ENCODE results near the gene CHST3.

The CHST3 gene

GRCh38 chr10:71995887-71996575, 31.8 kb downstream of the CHST3 start:
- DNase-seq: no peak

- no peak for DNase-seq
Measured at GRCh38 chr10:71996592-71997371, 32.6 kb downstream of the CHST3 start.

DNA sequence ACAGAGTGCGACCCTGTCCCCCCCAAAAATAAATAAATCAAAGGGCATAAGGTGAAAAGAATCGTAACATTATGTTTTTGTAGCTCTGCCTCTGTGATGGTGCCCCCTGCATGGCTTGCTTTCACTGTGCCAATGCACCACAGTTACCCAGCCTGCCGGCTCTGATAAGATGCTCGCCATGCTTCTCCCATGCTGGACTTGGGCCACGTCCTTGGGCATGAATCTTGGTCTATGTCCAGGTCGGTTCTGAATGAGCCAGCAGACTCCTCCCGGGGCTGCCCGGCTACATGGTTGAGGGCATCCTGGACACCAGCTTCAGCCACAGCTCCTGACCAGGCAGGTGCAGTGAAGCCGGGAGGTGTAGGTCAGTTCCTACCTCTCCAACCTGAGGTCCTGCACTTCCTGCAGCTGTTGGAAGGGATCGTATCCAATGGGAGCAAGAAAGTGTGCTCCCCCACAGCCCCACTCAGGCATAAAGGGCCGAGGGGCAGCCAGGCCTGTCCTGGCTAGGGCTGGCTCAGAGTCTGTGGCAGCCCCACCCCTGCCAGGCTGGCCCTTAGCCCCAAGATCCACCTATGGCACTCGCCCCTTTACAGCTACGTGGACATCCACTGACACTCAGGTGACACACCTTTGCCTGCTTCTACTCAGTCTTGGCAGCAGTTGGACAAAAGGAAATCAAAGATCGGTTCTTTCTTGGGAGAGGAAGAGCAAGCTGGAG, 34.1 kb downstream of the CHST3 start:
- no peak for DNase-seq

- DNase-seq: peak; percentile 91
Measured at GRCh38 chr10:71998840-71999194, 34.6 kb downstream of the CHST3 start.

DNA sequence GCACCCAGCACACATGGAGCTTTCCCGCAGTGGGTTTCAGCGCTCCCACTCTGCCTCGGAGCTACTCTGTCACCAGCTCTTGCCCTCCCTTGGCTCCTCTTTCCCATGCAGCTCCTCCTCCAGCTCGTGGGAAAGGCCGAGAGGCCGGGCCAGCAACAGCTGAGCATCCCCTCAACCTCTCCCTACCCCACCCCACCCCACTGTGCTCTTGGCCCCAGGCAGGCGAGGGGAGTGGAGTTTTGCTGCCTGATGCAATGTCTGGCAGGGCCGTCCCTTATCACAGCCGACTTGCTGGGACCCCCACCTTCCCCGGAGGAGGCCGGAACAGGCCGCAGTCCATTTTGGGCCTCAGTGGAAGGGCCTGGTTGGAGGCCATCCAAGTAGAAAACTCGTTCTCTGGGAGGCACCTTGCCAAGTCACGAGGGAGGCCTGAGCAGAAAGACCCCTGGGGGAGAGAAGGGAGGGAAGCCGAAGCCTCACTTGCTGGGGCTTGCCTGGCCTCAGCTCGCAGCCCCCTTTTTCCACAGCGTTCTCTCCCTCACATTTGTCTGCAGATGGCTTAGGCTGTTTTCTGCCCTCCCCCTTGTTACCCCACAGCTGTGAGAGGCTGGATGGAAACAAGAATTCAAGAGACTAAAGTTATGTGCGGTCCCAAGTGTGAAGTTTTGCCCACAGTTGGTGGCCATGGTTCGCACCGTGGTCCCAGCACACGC, 35.3 kb downstream of the CHST3 start:
- DNase-seq: peak; percentile 72

DNA sequence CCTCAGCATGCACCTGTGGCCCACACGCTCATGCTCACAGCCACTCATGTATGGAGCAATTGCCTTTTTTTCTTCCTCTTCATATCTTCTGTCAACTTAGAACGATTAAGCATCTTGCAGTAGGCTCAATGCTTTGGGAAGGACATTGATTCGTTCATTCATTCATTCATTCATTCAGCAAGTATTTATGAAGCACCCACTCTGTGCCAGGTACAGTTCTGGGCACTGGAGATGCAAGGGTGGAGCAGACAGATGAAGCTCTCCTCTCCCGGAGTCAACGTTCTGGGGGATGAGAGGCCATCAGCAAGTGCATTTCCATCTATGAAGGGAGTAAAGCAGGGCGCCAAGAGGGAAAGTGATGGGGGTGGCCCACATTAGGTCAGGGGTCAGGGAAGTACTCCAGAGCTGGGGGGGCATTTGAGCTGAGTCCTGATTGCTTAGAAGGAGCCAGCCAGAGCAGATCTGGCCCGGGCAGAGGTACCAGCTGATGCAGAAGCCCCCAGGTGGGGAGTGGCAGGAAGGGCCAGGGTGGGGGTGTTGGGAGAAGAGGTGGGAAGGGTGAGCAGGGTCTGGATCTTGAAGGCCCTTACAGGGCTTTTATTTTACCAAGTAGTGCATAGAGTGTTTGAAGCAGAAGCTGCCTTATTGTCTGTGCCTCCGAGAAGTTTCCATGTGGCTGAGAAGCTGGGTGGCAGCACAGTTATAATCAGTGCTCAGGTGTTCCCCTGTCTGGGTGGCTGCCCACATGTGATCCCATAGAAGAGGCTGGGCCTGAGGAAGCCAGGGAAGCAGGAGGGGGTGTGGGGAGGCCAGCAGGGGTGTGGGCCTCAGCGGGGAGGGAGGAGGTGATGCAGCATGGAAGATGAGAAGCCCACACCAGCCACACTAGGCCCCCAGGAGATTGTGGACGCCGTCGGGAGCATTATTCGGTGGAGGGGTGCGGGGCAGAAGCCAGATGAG, 36.2 kb downstream of the CHST3 start:
- DNase-seq: no peak

- DNase-seq: no peak
Measured at GRCh38 chr10:72001033-72001395, 36.8 kb downstream of the CHST3 start.

- no peak for DNase-seq
Measured at GRCh38 chr10:72002354-72003295, 38.4 kb downstream of the CHST3 start.

- DNase-seq: no peak
Measured at GRCh38 chr10:72006026-72006425, 41.8 kb downstream of the CHST3 start.

DNA sequence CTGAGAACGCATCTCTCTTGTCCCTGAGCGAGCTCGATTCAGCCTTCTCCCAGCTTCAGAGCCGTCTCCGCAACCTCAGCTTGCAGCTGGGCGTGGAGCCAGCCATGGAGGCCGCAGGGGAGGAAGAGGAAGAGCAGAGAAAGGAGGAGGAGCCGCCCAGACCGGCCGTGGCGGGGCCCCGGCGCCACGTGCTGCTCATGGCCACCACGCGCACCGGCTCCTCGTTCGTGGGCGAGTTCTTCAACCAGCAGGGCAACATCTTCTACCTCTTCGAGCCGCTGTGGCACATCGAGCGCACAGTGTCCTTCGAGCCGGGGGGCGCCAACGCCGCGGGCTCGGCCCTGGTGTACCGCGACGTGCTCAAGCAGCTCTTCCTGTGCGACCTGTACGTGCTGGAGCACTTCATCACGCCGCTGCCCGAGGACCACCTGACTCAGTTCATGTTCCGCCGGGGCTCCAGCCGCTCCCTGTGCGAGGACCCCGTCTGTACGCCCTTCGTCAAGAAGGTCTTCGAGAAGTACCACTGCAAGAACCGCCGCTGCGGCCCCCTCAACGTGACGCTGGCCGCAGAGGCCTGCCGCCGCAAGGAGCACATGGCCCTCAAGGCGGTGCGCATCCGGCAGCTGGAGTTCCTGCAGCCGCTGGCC, 43.2 kb downstream of the CHST3 start:
- DNase-seq: no peak

GRCh38 chr10:72008096-72008981, 44.1 kb downstream of the CHST3 start:
- no peak for DNase-seq

GRCh38 chr10:72009051-72009424, 44.8 kb downstream of the CHST3 start:
- no peak for DNase-seq

- peak; percentile 94 for DNase-seq
Measured at GRCh38 chr10:72009425-72010081, 45.4 kb downstream of the CHST3 start.

DNA sequence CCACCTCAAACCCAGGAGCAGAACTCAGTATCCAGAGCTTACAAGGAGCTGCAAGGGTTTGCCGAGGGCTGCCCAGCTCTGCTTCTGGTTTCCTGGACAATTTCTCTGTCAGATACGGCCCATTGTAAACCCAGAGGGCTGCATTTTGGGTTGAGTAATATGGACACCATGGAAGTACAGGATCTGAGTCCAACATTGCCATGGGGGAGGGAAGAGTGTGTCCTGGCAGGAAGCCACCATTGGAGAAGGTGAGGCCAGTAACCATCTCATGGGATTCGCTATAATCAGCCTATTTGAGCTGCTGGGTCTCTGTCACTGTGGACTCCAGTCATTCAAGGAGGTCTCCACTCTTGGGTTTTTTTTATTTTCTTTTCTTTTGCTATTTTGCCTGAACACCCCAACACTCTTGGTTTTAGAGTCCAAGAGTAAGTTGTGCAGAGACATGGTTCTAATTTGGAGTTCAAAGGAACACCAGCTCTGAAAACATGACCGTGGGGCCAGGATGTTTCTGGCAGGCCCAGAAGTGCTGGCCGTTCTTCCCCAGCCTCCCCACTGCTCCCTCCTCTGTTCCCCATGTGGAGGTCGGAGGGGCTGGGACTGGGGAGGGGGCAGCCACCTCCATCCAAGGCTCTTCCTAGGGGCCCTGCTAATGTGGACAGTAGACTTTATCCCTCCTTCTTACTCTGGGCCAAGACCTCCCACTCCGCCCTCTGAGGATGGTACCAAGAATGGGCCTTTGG, 46.2 kb downstream of the CHST3 start:
- no peak for DNase-seq

DNA sequence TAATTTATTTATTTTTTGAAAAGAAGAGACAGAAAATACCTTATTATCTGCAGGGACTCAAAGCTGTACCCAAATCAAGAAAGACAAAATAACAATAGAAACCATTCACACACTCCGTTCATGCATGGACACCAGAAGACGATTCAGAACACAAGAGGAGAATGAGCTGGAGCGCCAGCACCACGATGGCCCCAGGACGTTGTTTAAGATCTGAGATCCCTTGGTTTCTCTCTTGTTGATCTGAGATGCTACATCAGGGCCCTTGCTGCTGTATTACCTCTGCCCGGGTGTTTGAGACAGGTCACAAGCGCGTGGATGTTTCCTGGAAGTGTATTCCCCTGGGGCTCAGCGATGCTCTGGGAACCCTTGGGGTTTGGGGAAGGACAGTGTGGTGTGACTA, 46.8 kb downstream of the CHST3 start:
- DNase-seq: no peak

GRCh38 chr10:72011468-72011867, 47.3 kb downstream of the CHST3 start:
- no peak for DNase-seq

- no peak for DNase-seq
Measured at GRCh38 chr10:72011976-72012512, 47.8 kb downstream of the CHST3 start.

GRCh38 chr10:72012796-72013195, 48.6 kb downstream of the CHST3 start:
- DNase-seq: no peak
